Measurements from ENCODE around the gene TEPSIN. TPM values are rescaled to one million over a fixed set of nuclear protein-coding genes. Genes with fewer than 3 reads are reported as not detected.

TEPSIN gene
- total RNA-seq, 4 donors from 2014 or later: 15.5 to 32.9 (median 24.3) TPM

DNA sequence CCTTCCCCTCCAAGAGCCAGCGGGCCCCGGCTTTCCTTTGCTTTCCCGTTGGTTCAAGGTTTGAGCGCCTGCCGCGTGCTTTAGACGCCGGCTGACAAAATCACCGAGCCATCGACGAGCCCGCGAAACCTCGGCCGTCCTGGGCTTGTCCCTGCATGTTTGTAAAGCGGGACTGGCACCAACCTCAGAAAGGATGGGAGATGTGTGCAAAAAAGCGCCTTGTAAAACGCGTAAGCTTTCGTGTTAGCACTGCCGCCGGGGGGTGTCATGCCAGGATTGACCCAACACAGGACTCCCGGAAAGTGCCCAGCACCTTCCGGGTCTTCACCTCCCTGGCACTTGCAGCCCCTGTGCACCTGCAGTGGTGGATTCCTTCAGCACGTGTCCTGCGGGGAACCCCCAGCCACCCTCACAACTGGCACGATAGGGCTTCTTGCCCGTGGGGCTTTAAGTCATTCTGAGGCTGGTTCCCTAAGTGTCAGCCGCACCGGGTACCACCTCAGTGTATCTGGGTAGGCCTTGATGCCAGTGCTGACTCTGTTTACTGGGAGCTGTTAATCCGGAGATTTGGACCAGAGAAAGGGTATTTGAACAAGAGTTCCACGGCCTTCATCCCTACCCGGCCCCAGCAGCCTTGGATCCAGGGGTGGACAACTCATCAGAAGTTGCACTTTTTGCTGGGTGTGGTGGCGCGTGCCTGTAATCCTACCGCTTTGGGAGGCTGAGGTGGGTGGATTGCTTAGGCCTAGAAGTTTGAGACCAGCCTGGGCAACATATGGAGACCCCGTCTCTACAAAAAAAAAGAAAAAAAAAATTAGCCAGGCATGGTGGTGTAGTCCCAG is 1.1 kb upstream of the TEPSIN start:
- in situ Hi-C loops (cut with MboI; ENCODE audit: low sequenced_read_pairs in 4 of 4): loop anchor here in 1 of 4 donors (25.0 kb wide), 1 partner anchor 103 kb away; no protein-coding TSS in a partner anchor
- intact Hi-C loops (cut with DNase I; ENCODE audit: low total_unique reads): loop anchor here (1.0 kb wide), 1 partner anchor 17 kb away; no protein-coding TSS in a partner anchor
- TF ChIP-seq CTCF (IDR thresholded peaks at IDR 0.05 in 4 of 5, conservative IDR thresholded peaks at IDR 0.05 in 1 of 5) (no peak), POLR2A (IDR thresholded peaks at IDR 0.05) (no peak)
- peak overlapping the region; percentile 71 to 95 (median 90) for H3K27ac ChIP-seq
- no peaks in the 10 kb centered on the region for H3K9me3 ChIP-seq
- H3K36me3 ChIP-seq: peaks cover 0 to 5% of the 10 kb centered on the region in 2 donors
- H3K27me3 ChIP-seq: no peaks in the 10 kb centered on the region
- peaks cover 21 to 26% of the 10 kb centered on the region in 2 donors for H3K4me1 ChIP-seq
- DNase-seq: no peak
- ATAC-seq: no peak
- peak overlapping the region; percentile 80 to 98 (median 90) for H3K4me3 ChIP-seq

DNA sequence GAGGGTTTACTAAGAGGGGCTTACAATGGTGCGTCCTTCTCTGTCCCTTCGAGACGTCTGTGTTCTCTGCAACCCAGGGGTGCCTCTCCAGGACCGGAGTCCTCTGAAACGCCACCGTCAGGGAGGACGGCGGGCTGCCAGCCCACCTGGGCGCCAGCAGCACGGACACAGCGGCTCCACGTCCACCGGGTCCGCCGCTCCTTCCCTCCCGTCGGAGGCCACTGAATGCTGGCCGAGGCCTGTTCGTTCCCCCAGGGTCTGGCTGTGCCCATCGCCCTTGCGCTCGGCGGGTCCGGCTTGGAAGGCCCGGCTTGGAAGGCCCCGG is 403 bp downstream of the TEPSIN start:
- in situ Hi-C loops (cut with MboI; ENCODE audit: low sequenced_read_pairs in 4 of 4): loop anchor here in 1 of 4 donors (25.0 kb wide), 1 partner anchor 101 kb away; no protein-coding TSS in a partner anchor
- intact Hi-C loops (cut with DNase I; ENCODE audit: low total_unique reads): no loop called here
- TF ChIP-seq POLR2A (IDR thresholded peaks at IDR 0.05): no peak
- no peak for TF ChIP-seq CTCF (IDR thresholded peaks at IDR 0.05 in 4 of 5, conservative IDR thresholded peaks at IDR 0.05 in 1 of 5)
- peaks cover 0 to 9% of the 10 kb centered on the region in 2 donors for H3K36me3 ChIP-seq
- H3K4me3 ChIP-seq: peak overlapping the region; percentile 80 to 98 (median 94)
- H3K4me1 ChIP-seq: peaks cover 21 to 26% of the 10 kb centered on the region in 2 donors
- H3K9me3 ChIP-seq: no peaks in the 10 kb centered on the region
- H3K27ac ChIP-seq: peak overlapping the region; percentile 54 to 95 (median 81)
- no peaks in the 10 kb centered on the region for H3K27me3 ChIP-seq
- ATAC-seq: no peak
- no peak for DNase-seq

DNA sequence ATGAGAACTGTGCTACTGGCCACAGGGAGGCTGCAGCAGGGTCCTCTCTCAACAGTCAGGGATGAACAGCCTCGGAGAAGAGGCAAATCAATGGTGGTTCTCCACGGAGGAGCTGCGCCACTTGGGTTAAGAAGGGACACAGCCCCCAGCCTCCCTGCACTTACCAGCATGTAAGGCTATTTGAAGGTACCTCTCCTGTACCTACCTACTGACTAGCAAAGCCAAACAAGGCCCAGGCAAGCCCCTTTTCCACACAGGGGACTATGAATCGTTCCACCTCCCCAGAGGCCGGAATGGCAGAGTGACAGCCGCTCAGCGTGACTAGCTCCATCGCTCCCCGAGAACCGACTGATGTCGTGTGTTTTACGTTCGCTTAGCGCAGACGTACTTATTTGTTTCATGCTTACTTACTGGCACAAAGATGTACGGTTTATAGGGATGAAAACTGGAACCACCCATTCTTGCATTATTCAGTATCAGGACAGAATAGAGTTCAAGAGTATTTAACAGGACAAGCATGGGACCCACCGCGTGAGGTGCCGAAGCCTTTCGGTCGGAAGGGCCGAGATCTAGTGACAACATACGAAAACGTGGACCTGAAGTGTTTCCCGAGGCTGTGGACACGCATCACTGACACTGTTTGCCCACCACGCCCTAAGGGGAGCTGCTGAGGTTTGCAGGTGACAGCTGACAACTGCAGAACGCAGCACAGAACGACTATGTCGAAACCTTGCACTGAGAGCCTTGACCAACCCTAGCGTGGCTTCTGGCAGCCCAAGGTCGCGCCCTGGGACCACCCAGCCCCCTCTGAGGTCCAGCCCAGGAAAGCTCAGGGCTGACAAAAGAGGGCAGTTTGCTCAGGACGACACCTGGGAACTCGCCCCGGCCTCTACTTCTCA is 1.0 kb downstream of the TEPSIN start:
- no peaks in the 10 kb centered on the region for H3K9me3 ChIP-seq
- DNase-seq: no peak

More for the DNA sequence above, 1.0 kb downstream of the TEPSIN start:
- no peaks in the 10 kb centered on the region for H3K27me3 ChIP-seq
- TF ChIP-seq CTCF (IDR thresholded peaks at IDR 0.05 in 4 of 5, conservative IDR thresholded peaks at IDR 0.05 in 1 of 5) (no peak), POLR2A (IDR thresholded peaks at IDR 0.05) (no peak)
- no peak for ATAC-seq
- peaks cover 21 to 26% of the 10 kb centered on the region in 2 donors for H3K4me1 ChIP-seq
- intact Hi-C loops (cut with DNase I; ENCODE audit: low total_unique reads): no loop called here
- in situ Hi-C loops (cut with MboI; ENCODE audit: low sequenced_read_pairs in 4 of 4): loop anchor here in 1 of 4 donors (25.0 kb wide), 1 partner anchor 101 kb away; no protein-coding TSS in a partner anchor
- peaks cover 0 to 14% of the 10 kb centered on the region in 2 donors for H3K36me3 ChIP-seq
- peak overlapping the region in 3 of 4 donors; percentile 54 to 84 (median 78) for H3K27ac ChIP-seq
- H3K4me3 ChIP-seq: peak overlapping the region; percentile 80 to 98 (median 94)
